Prostate gland (tissue), 2 donors: Measurements from ENCODE around the gene ATP1B1. TPM values are rescaled to one million over a fixed set of nuclear protein-coding genes. Genes with fewer than 3 reads are reported as not detected.

Experiments
- DNase-seq: peaks from one replicate; pipeline ENCODE4 v3.0.0-alpha.2; 2019; ENCODE audit warnings: low spot score
- H3K27ac ChIP-seq, 2 donors: fragments of 200-600 bp; sonication (generic); 2 replicates each; pipeline ENCODE4 v1.5.1; 2017 to 2019
- H3K27me3 ChIP-seq: fragments of 200-600 bp; sonication (generic); replicated peaks from 2 replicates; pipeline ENCODE4 v1.5.1; 2019; ENCODE audit not compliant: insufficient read depth
- H3K36me3 ChIP-seq, 2 donors: fragments of 200-600 bp; sonication (generic); 1 replicate in 1 of 2; 2 replicates in 1 of 2; pipeline versions ENCODE4 v1.5.1 to v1.8.1; 2017 to 2019
- H3K4me1 ChIP-seq: fragments of 200-600 bp; sonication (generic); replicated peaks from 2 replicates; pipeline ENCODE4 v1.5.1; 2019
- H3K4me3 ChIP-seq, 2 donors: fragments of 200-600 bp; sonication (generic); 2 replicates each; pipeline ENCODE4 v1.5.1; 2017 to 2019
- H3K9me3 ChIP-seq: fragments of 200-600 bp; sonication (generic); 2 replicates; pipeline ENCODE4 v1.5.1; 2017
- POLR2A ChIP-seq: fragments of 450-650 bp; IDR thresholded peaks from one replicate; pipeline ENCODE4 v1.6.1; 2016; ENCODE audit warnings: antibody characterized with exemption, mild to moderate bottlenecking
- POLR2AphosphoS5 ChIP-seq: sonication (generic); formaldehyde crosslinking; IDR thresholded peaks from one replicate; pipeline ENCODE4 v1.6.1; 2017; ENCODE audit warnings: antibody characterized with exemption
- WGBS: methylation state at CpG from one replicate; pipeline ENCODE4 v1.1.5; 2018; 5-methylcytosine and 5-hydroxymethylcytosine counted together
- intact Hi-C: fragments of 100-400 bp; cut with DNase I; formaldehyde crosslinking; loops from one replicate; pipeline ENCODE4 v1.14.2; 2022
- total RNA-seq, 2 donors: library from RNA; depleted of rRNA; stranded (reverse); fragments of >200 nt; gene quantifications; one replicate each; pipeline ENCODE4 v1.1.0, GENCODE V29; 2016
- TF ChIP-seq, protein P1 (sequence below), 4 experiments: fragments of 200-600 bp in 2 of 4; fragments of 450-650 bp in 2 of 4; sonication (generic) in 2 of 4; IDR thresholded peaks; 1 replicate in 3 of 4; 2 replicates in 1 of 4; pipeline ENCODE4 v1.5.1; 2016 to 2019; ENCODE audit warnings: antibody characterized with exemption in 4 of 4, mild to moderate bottlenecking in 2 of 4, moderate library complexity in 2 of 4

ATP1B1 gene
- total RNA-seq, 2 donors from 2014 or later, result 59.4 to 139 TPM

DNA sequence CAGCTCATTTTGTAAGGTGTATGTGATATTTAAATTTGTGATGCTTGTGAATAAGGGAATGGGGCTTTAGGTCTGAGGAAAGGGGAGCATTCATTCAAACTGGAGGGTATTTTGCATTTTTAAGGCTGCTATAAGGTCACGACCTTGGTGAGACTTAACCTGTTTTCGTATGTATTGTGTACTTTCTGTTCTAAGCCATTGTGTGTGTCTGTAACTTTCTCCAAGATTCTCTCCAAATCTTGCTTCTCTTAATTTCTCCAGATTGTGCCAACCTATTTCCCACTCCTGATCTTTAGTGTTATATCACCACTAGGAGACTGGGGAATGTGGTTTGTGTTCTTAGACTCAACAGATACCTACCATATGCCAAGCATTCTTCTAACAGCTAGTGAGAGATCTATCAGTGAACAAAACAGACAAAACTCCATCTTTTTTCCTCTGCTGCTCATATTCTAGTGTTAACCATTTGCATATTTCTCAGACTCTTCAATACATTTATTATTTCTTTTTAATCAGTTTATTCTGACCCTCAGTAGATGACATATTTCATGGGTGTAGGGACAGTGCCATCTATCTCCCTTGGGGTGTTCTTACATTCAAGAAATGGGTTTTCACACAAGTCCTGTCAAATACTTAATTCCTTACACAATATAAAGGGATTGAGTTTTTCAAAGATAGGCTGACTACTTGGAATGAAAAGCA is 27.5 kb downstream of the ATP1B1 start:
- intact Hi-C loops, result no loop called here
- no peaks in the 10 kb centered on the region for H3K9me3 ChIP-seq
- TF ChIP-seq POLR2A (no peak), POLR2AphosphoS5 (no peak)
- TF ChIP-seq, protein P1, sequence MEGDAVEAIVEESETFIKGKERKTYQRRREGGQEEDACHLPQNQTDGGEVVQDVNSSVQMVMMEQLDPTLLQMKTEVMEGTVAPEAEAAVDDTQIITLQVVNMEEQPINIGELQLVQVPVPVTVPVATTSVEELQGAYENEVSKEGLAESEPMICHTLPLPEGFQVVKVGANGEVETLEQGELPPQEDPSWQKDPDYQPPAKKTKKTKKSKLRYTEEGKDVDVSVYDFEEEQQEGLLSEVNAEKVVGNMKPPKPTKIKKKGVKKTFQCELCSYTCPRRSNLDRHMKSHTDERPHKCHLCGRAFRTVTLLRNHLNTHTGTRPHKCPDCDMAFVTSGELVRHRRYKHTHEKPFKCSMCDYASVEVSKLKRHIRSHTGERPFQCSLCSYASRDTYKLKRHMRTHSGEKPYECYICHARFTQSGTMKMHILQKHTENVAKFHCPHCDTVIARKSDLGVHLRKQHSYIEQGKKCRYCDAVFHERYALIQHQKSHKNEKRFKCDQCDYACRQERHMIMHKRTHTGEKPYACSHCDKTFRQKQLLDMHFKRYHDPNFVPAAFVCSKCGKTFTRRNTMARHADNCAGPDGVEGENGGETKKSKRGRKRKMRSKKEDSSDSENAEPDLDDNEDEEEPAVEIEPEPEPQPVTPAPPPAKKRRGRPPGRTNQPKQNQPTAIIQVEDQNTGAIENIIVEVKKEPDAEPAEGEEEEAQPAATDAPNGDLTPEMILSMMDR (IDR thresholded peaks at IDR 0.05), result peak in 2 of 4 experiments; percentile 35 to 37
- no peaks in the 10 kb centered on the region for H3K36me3 ChIP-seq
- H3K27ac ChIP-seq, result no peak overlapping the region
- no peak overlapping the region for H3K4me3 ChIP-seq
- no peaks in the 10 kb centered on the region for H3K27me3 ChIP-seq
- 93% methylated on average over 2 of the region's 2 CpGs for WGBS
- H3K4me1 ChIP-seq, result no peaks in the 10 kb centered on the region
- no peak for DNase-seq

DNA sequence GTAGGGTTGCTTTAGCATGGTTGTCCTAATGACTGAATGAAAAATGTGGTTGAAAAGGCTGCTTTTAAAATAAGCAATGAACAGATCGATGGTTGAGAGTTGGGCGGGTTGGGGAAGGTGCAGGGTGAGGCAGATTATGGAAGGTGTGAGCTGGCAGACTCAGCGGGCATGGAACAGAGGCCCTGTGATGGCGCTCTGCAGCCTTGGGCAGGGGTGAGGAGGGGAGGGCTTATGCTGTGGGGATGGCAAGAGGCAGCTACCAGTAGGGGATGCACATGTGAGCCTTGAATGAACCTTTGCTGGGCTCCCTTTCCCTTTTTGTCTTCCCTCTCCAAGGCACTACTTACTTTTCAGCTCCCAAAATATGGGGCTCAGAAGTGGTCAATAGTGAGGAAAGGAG is 30.9 kb downstream of the ATP1B1 start:
- Histone ChIP-seq H3K27ac (no peak overlapping the region), H3K36me3 (no peaks in the 10 kb centered on the region), H3K4me3 (no peak overlapping the region), H3K9me3 (no peaks in the 10 kb centered on the region), H3K4me1 (no peaks in the 10 kb centered on the region), H3K27me3 (no peaks in the 10 kb centered on the region)
- DNase-seq, result no peak
- 99% methylated on average over 4 of the region's 4 CpGs for WGBS
- intact Hi-C loops, result no loop called here
- TF ChIP-seq POLR2AphosphoS5, result no peak
- TF ChIP-seq, protein P1 (IDR thresholded peaks at IDR 0.05), result no peak
- TF ChIP-seq POLR2A, result no peak

DNA sequence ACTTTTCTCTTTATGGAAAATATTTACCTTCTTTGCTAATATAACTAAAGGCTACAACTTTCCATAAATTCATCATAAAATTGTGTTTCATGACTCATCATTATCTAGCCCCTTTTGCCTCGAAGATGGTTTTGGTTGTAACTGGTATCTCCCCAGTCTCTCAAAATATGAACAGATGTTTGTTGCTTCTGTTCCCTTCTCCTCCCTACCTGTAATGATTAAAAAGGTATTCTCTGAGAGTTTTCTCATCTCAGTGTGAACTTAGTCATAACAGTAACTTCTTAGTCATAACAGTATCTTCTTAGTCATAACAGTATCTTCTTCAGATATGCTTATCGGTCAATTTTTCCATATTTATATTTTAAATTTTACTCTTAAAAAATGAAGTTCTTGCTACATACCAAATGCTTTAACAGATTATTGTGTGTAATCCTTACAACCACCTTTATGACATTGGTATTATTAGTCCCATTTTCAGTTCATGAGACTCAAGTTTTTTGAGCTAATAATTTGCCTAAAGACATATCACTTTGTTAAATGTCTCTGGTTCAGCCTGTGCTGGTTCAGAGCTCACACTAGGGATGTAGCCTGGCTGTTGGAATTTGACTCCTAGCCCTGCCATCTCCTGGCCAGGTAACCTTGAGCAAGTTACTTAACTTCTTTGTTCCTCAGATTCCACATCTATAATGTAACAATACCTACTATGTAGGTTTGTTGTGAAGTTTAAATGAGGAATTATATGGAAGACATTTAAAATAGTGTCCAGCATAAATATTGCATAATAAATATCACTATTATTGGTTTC is 32.6 kb downstream of the ATP1B1 start:
- TF ChIP-seq, protein P1 (IDR thresholded peaks at IDR 0.05), result no peak
- no peak for TF ChIP-seq POLR2AphosphoS5
- TF ChIP-seq POLR2A, result no peak
- DNase-seq, result no peak
- Histone ChIP-seq H3K4me3 (no peak overlapping the region), H3K36me3 (no peaks in the 10 kb centered on the region), H3K4me1 (no peaks in the 10 kb centered on the region), H3K27me3 (no peaks in the 10 kb centered on the region), H3K27ac (no peak overlapping the region), H3K9me3 (no peaks in the 10 kb centered on the region)
- intact Hi-C loops, result no loop called here
- 86% methylated on average over 2 of the region's 2 CpGs for WGBS

DNA sequence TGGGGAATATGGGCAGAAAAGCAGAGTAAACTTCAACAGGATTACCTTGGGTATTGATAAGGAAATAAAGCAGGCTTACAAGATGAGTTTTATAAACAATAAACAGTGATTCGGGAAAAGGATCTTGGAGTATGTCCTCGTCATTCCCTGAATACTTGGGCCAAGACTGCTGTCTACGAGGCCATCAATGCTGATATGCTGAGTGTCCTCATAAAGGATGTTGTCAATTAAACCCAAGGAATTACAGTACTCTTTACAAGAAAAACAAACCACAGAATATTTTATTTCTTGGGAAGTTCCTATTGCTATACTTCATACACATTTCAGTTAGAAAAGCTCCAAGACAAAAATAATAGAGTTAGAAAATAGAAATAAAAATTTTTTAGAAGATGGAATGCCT is 34.9 kb downstream of the ATP1B1 start:
- H3K4me3 ChIP-seq, result no peak overlapping the region
- DNase-seq, result no peak
- TF ChIP-seq, protein P1 (IDR thresholded peaks at IDR 0.05), result no peak
- TF ChIP-seq POLR2A (no peak), POLR2AphosphoS5 (no peak)

More for the DNA sequence above, 34.9 kb downstream of the ATP1B1 start:
- WGBS, result 53% methylated on average over 3 of the region's 3 CpGs
- intact Hi-C loops, result no loop called here
- no peaks in the 10 kb centered on the region for H3K9me3 ChIP-seq
- no peaks in the 10 kb centered on the region for H3K36me3 ChIP-seq
- no peak overlapping the region for H3K27ac ChIP-seq
- H3K4me1 ChIP-seq, result no peaks in the 10 kb centered on the region
- no peaks in the 10 kb centered on the region for H3K27me3 ChIP-seq
